Lung (tissue), 12 donors: ENCODE results near the gene WNK2. TPM values are rescaled to one million over a fixed set of nuclear protein-coding genes. Genes with fewer than 3 reads are reported as not detected.

ENCODE experiments used
- ATAC-seq: fragments of 200-7000 bp; cut with Tn5 transposase; one replicate; pipeline ENCODE4 v1.9.1; 2020; ENCODE audit warnings: moderate number of reproducible peaks; ENCODE audit not compliant: insufficient read depth, low FRiP score
- DNase-seq, 3 donors: peaks; one replicate each; pipeline ENCODE4 v3.0.0-alpha.2; 2013 to 2017
- H3K27ac ChIP-seq, 2 donors: one replicate each; pipeline ENCODE4 v1.5.1; 2013; ENCODE audit warnings: mild to moderate bottlenecking in 2 of 2, moderate library complexity in 2 of 2, control low read depth in 1 of 2, inconsistent platforms in 1 of 2, low read depth in 1 of 2, low read length in 1 of 2
- H3K27me3 ChIP-seq, 3 donors: one replicate each; pipeline ENCODE4 v1.5.1; 2013; ENCODE audit warnings: low read length in 2 of 3; ENCODE audit not compliant: control insufficient read depth in 3 of 3, insufficient read depth in 3 of 3
- H3K36me3 ChIP-seq, 4 donors: one replicate each; pipeline ENCODE4 v1.5.1; 2013; ENCODE audit warnings: low read length in 4 of 4, mild to moderate bottlenecking in 1 of 4, moderate library complexity in 1 of 4; ENCODE audit not compliant: control insufficient read depth in 4 of 4, insufficient read depth in 4 of 4
- H3K4me1 ChIP-seq, 5 donors: one replicate each; pipeline ENCODE4 v1.5.1; 2013; ENCODE audit warnings: low read length in 5 of 5, mild to moderate bottlenecking in 2 of 5, moderate library complexity in 1 of 5; ENCODE audit not compliant: control insufficient read depth in 5 of 5, insufficient read depth in 5 of 5
- H3K4me3 ChIP-seq: one replicate; pipeline ENCODE4 v1.5.1; 2013; ENCODE audit warnings: mild to moderate bottlenecking, control low read depth, moderate library complexity
- H3K9ac ChIP-seq, 2 donors: one replicate each; pipeline ENCODE4 v1.5.1; 2013; ENCODE audit warnings: low read length in 2 of 2, control low read depth in 1 of 2; ENCODE audit not compliant: insufficient read depth in 1 of 2
- H3K9me3 ChIP-seq, 4 donors: one replicate each; pipeline ENCODE4 v1.5.1; 2013; ENCODE audit warnings: low read length in 3 of 4, mild to moderate bottlenecking in 1 of 4, moderate library complexity in 1 of 4; ENCODE audit not compliant: control insufficient read depth in 4 of 4, insufficient read depth in 3 of 4
- WGBS, 2 donors: extraction: QIAGEN DNeasy Blood & Tissue Kit; methylation state at CpG; one replicate each; pipeline ENCODE4 v1.1.7; 2013; 5-methylcytosine and 5-hydroxymethylcytosine counted together
- polyA plus RNA-seq, 2 donors: library from polyadenylated mRNA; stranded (reverse); fragments of 200-250 nt; gene quantifications; one replicate each; pipeline ENCODE4 v1.2.1, GENCODE V29; 2013
- total RNA-seq, 2 donors: library from RNA; depleted of rRNA in 1 of 2; stranded (reverse); fragments of >200 nt in 1 of 2; gene quantifications; one replicate each; pipeline ENCODE4 v1.2.1, GENCODE V29; 2014 to 2021
- TF ChIP-seq, protein P1 (sequence below): IDR thresholded peaks from 2 replicates; pipeline ENCODE4 v1.5.1; 2012; ENCODE audit warnings: mild to moderate bottlenecking; ENCODE audit errors: control extremely low read depth, extremely low read depth
- donor health status: control.
- donor health status: control.
- donor health status: Bipolar disorder and iron deficiency.
- donor health status: healthy.
- donor health status: DM: yes; HTN: yes; CAD: no.

Gene WNK2
- total and polyA plus RNA-seq, 4 donors: 1.00 to 8.5 (median 2.9) TPM

DNA sequence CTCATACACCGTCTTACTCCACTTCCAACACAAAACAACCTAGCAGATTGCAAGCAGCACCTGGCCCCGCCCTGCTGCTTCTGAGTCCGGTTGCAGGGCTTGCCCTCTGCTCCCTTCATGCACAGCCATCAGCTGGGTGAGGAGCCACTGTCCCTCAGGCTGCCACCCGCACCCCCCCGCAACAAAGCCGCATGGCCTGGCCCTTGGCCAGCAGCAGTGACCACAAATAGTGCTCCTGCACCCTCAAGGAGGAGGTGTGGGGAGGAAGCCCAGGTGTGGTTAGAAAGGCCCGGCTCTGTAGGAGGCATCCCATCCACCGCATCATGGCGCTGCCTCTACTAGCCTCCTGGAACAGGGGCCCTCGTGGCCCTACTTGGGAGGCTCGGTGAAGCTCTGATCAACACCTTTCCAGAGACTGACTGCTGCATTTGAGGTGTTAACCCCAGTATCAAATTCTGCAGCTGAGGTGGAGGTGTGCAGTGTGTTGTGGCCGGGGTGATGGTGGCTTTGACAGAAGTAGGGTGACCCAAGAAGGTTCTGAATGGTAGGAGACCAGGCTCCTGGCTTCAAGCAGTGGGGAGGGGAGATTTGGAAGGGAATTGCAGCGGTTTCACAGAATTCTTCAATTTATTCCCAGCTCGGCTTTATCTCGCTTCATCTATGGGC, 52.7 kb downstream of the WNK2 start:
- DNase-seq (no peak), ATAC-seq (no peak)
- H3K4me3 ChIP-seq: no peak overlapping the region
- peaks cover 0 to 2% (median 0%) of the 10 kb centered on the region in 4 donors for H3K9me3 ChIP-seq
- H3K27me3 ChIP-seq: no peaks in the 10 kb centered on the region
- H3K27ac ChIP-seq: no peak overlapping the region
- H3K9ac ChIP-seq: no peak overlapping the region
- WGBS, 2 donors: 84 to 86% methylated on average over 15 of the region's 15 CpGs
- TF ChIP-seq, protein P1, sequence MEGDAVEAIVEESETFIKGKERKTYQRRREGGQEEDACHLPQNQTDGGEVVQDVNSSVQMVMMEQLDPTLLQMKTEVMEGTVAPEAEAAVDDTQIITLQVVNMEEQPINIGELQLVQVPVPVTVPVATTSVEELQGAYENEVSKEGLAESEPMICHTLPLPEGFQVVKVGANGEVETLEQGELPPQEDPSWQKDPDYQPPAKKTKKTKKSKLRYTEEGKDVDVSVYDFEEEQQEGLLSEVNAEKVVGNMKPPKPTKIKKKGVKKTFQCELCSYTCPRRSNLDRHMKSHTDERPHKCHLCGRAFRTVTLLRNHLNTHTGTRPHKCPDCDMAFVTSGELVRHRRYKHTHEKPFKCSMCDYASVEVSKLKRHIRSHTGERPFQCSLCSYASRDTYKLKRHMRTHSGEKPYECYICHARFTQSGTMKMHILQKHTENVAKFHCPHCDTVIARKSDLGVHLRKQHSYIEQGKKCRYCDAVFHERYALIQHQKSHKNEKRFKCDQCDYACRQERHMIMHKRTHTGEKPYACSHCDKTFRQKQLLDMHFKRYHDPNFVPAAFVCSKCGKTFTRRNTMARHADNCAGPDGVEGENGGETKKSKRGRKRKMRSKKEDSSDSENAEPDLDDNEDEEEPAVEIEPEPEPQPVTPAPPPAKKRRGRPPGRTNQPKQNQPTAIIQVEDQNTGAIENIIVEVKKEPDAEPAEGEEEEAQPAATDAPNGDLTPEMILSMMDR: no peak
- no peaks in the 10 kb centered on the region for H3K36me3 ChIP-seq
- H3K4me1 ChIP-seq: peaks cover 0 to 8% (median 0%) of the 10 kb centered on the region in 5 donors

DNA sequence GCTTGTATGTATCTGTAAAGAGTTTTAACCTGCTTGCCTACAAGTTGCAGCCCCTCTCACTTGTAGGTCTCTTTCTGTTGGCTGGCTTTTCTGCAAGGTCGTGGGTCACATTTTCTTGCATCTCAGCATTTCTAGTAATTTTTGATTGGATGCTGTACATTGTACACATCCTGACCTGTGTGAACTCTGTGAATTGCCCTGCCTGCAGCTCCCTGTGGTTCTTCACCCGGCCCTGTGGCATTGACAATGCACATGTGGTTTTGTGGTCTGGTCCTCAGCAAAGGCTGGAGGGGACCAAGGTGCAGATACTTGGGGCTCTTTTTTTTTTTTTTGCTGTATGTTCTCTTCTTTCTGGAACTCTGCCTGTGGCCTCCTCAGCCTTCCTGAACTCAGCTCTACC, 53.6 kb downstream of the WNK2 start:
- Histone ChIP-seq H3K27ac (no peak overlapping the region), H3K27me3 (no peaks in the 10 kb centered on the region), H3K4me3 (no peak overlapping the region), H3K4me1 (peaks cover 0 to 8% (median 0%) of the 10 kb centered on the region in 5 donors), H3K9ac (no peak overlapping the region), H3K9me3 (peaks cover 0 to 2% (median 0%) of the 10 kb centered on the region in 4 donors), H3K36me3 (no peaks in the 10 kb centered on the region)
- ATAC-seq (no peak), DNase-seq (no peak)
- TF ChIP-seq, protein P1: no peak
- 58 to 75% methylated on average over 2 of the region's 2 CpGs for WGBS, 2 donors

DNA sequence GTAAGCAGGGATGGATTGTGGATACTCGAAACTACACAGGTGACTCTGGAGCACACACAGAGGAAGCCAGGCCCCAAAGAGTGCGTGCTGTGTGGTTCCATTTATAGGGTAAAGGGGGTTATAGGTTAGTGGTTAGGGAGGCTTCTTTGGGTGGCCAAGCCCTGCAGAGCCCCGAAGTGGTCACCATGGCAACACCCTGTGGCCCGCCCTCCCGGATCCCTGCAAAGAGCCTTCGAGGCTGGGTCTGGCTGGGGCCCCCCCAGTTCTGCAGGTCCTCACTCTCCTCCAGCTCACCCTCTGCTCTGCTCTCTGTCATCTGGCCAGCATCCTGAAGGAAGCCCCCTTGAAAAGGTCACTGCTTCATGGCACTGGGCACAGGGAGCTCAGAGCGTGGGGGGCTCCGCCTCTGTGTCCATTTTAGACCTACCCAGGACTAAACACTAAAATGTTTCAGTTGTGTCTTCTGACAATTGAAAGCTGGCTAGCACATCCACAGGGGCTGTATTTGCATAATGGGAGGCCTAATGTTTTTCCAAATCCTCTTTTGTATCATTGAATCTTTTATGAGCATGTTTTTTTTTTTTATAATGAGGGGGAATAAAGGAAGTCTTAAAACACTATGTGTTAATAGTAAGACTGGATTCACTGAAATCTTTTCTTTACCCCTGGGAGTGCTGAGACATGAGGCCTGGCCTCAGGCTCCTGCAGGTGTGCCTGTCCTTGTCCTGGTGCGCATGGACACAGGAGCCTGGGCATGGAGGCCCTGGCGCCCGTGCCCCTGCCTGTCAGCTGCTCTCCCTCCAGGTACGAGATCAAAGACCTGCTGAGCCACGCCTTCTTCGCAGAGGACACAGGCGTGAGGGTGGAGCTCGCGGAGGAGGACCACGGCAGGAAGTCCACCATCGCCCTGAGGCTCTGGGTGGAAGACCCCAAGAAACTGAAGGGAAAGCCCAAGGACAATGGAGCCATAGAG, 55.3 kb downstream of the WNK2 start:
- DNase-seq: no peak
- WGBS, 2 donors: 91 to 95% methylated on average over 19 of the region's 19 CpGs

More for the DNA sequence above, 55.3 kb downstream of the WNK2 start:
- peaks cover 0 to 8% (median 0%) of the 10 kb centered on the region in 5 donors for H3K4me1 ChIP-seq
- H3K9ac ChIP-seq: no peak overlapping the region
- H3K27ac ChIP-seq: no peak overlapping the region
- peaks cover 0 to 2% (median 0%) of the 10 kb centered on the region in 4 donors for H3K9me3 ChIP-seq
- no peak for ATAC-seq
- no peaks in the 10 kb centered on the region for H3K36me3 ChIP-seq
- H3K4me3 ChIP-seq: no peak overlapping the region
- TF ChIP-seq, protein P1: no peak
- no peaks in the 10 kb centered on the region for H3K27me3 ChIP-seq
